Dermis microvascular lymphatic vessel endothelial cell (primary cell): ENCODE measurements around the gene FEN1. TPM values are rescaled to one million over a fixed set of nuclear protein-coding genes. Genes with fewer than 3 reads are reported as not detected.

Experiments used
- DNase-seq, 2 donors: peaks; one replicate each; pipeline versions ENCODE4 v3.0.0 to v3.0.0-alpha.2; 2010; ENCODE audit warnings: low read depth in 2 of 2
- total RNA-seq: library from RNA; depleted of rRNA; stranded (reverse); fragments of >200 nt; gene quantifications from 2 replicates; pipeline ENCODE4 v1.2.1, GENCODE V29; 2014

FEN1 gene, protein sequence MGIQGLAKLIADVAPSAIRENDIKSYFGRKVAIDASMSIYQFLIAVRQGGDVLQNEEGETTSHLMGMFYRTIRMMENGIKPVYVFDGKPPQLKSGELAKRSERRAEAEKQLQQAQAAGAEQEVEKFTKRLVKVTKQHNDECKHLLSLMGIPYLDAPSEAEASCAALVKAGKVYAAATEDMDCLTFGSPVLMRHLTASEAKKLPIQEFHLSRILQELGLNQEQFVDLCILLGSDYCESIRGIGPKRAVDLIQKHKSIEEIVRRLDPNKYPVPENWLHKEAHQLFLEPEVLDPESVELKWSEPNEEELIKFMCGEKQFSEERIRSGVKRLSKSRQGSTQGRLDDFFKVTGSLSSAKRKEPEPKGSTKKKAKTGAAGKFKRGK
- 20.0 and 30.8 TPM in 2 replicates for total RNA-seq

DNA sequence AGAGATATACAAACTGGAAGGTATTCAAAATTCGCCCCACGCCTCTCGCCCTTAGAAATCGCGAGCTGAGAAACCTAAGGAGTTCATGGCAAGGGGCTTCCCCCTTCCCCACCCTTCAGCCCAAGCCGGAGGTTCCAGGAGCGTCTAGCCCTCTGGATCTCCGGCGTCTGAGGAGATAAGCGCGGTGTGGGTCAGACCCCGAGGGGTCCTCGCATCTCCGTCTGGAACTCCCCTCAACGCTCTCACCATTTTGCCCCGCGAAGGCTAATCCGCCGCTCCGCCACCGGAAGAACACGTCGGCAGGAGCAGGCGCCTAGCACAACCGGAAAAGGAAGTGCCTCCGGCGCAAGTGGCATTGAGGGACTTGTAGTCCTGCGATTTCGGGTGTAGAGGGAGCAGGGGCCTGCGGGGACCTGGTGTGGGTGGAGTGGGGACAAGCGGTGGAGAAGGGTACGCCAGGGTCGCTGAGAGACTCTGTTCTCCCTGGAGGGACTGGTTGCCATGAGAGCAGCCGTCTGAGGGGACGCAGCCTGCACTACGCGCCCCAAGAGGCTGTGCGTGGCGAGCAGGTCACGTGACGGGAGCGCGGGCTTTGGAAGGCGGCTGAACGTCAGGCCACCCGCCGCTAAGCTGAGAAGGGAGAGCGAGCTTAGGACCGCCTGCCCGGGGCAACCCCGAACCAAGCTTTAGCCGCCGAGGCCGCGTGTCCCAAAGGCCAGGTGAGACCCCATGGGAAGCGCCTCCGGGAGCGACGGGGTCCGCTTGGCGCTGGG lies at the start of gene FEN1, which contains the start of gene TMEM258:
FEN1 (plus strand) TSS at position 602 of the 773 bp plus-strand sequence. CDS start 2,451 bp downstream, outside the sequence.
TMEM258 (minus strand) TSS at position 290 of the 773 bp plus-strand sequence; CDS start at position 249, 41 bp downstream.
- DNase-seq, result peak; percentile 87 to 94

DNA sequence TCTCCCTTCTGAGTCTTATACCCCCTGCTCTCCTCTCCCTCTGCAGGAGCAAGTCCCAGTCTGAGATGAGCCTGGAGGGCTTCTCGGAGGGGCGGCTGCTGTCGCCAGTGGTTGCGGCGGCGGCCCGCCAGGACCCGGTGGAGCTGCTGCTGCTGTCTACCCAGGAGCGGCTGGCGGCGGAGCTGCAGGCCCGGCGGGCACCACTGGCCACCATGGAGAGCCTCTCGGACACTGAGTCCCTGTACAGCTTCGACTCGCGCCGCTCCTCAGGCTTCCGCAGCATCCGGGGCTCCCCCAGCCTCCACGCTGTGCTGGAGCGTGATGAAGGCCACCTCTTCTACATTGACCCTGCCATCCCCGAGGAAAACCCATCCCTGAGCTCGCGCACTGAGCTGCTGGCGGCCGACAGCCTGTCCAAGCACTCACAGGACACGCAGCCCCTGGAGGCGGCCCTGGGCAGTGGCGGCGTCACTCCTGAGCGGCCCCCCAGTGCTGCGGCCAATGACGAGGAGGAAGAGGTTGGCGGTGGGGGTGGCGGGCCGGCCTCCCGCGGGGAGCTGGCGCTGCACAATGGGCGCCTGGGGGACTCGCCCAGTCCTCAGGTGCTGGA lies 49.1 kb upstream of the FEN1 start:
- no peak for DNase-seq

DNA sequence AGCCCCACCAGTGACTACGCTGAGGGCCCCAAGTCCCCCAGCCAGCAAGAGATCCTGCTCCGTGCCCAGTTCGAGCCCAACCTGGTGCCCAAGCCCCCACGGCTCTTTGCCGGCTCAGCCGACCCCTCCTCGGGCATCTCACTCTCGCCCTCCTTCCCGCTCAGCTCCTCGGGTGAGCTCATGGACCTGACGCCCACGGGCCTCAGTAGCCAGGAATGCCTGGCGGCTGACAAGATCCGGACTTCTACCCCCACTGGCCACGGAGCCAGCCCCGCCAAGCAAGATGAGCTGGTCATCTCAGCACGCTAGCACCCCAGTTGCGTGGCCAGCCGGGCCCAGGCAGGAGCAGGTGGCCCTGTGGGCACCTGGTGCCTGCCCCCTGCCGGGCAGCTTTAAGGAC lies 48.5 kb upstream of the FEN1 start:
- DNase-seq, result no peak

DNA sequence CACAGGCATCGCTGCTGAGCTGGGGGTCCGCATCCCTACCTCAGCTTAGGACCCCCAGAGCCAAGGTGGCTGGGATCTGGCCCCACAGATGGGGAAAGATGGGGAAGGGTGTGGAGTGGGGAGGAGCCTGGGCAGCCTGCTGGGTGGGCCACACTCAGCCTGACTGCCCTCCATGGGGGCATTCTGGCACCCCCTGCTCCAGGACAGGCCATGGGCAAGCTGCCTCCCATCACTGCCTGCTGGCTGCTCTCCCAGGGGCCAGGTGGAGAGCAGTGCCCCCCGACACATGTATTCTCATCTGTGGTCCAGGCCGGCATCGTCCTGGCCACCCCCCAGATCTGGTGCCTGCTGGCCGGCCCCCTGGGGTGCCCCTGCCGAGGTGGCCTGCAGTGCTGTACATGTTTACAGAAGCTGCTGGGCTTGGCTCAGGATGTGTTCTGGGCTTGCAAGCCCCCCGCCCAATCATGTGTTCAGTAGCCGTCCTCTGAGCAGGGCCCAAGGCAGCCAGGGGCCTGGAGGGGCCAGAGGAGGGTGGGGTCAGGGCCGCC lies 48.0 kb upstream of the FEN1 start:
- no peak for DNase-seq

DNA sequence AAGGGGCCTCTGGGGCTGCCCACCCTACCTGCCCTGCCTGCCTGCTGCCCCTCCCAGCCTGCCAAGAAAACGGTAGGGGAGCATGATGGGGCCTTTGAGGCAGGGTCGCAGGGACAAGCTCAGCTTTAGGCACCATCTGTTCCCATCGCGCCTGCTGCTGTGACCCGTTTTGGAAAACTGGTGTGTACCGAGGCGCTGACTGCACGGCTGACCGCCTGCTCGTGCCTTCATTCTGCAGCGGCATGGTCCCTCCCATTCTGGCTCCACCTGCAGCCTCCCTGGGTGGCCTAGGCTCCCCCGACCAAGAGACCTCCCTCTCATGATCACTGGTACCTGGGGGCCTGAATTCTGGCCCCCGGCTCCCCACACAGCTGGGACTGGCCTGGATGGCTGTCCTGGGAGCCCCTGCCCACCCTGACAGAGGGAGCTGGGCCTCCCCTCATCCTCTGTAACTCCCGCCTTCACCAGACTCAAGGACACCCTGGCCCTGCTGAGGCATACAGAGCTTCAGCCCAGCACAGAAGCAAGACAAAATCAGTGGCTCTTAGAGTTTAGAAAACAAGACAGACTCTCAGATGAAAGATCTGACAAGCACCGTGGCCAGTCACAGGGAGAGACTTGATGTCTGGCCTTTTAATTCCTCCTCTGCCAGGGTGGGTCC lies 46.8 kb upstream of the FEN1 start:
- DNase-seq, result no peak

DNA sequence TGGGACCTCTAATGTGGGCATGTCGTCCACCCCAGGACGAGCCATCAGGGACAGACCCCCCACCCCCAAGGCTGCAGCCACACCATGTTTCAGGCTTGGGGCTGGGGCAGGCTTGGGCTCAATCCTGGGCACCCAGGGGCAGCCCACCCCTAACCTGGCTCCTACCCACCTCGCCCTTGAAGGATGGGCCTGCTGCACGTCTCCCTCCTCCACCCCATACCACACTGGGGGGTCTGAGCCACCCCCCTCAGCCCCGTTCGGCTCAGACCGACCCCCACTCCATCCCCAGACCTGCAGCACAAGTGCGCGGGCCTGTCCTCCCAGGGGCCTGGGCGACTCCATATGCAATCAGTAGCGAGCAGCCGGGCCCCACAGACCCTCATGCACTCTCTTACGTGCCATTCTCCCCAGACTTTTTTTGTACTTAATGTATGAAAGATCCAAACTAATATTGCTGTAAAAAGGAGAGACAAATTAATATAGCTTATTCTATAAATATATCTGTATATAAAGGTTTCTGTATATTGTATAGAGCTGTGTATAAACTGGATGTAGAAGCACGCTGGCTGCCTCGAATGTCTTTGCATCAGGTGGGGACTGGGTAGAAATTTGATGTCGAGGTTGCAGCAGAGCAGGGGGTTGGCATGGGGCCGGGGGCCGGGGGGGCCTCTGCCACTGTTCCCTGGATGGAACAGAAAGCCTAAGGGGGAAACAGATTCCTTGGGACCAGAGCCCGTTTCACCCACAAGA lies 46.1 kb upstream of the FEN1 start:
- DNase-seq, result no peak

DNA sequence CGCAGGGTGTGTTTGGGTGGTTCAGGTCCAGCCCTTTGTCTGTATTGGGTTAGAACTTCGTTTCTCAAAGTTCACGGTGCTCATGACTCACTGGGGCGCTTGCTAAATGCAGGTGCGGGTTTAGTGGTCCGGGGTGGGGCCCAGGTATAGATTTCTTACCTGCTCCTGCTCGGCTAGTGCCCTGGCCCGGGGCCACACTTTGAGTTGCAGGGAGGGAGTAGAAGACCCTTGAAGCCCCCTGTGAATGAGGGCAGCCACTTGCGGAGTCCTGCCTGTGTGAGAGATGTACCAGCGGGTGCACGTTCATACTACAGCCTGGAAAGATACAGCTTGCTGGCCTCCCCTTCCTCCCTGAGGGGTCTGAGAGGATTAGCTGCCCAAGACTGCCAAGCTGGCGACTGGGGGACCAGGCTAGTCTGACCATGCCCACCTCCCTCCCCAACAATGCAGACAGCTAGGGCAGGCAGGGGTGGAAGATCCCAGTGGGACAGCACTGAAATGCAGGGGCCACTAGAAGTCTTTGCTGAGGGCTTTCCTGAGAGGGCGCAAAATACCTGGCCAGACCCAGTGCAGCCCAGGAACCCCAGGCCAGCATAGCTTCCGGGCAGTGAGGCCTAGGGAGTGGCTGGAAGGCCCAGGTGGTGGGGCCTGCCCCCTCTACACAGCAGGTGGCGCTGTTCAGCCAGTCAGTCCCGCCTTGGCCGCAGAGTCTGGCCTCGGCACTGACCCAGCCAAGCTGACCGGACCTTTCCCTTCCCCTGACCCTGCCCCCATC lies 45.3 kb upstream of the FEN1 start:
- DNase-seq, result peak; percentile 26 to 71

DNA sequence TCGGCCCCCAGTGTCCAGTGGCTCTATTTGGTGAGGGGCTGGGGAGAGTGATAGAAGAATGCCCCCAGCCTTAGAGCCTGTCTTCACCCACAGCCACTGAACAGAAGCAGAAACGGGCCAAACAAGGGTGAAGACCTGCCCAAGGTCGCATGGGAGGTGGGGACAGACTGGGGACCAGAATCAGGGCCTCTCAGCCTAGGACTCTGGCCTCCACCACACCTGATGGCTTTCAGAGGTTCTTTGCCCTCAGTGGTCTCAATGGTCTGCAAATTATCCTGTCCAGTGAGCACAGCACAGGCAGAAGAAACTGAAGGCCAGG lies 44.8 kb upstream of the FEN1 start:
- DNase-seq, result no peak

DNA sequence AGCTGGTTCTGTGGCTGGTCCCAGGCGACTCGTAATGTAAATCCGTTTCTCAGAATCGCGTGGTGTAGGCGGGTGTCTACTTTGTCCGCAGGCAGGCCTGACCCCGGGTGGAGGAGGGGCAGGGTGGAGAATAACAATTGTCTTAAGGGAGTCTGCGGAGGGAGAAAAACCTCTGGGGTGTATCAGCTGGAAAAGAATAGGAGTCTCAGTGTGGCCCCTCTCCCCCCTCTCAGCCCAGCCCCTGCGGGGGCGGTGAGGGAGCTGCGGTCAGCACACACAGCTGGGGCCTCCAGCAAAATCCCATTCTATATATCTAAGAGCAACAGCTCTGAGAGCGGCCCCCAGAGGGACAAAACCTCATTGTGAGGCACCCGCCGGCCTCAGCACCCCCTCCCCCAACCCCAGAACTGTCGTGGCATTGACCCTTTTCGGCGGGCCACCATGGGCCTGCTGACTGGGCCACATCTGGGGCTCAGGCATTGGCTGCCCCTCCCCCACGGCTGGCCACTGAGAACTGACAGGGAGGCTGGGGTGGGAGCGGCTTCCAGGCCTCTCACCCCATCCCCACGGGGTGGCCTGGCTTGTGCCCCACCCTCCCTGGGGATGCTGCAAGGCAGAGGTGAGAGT lies 43.0 kb upstream of the FEN1 start:
- no peak for DNase-seq

DNA sequence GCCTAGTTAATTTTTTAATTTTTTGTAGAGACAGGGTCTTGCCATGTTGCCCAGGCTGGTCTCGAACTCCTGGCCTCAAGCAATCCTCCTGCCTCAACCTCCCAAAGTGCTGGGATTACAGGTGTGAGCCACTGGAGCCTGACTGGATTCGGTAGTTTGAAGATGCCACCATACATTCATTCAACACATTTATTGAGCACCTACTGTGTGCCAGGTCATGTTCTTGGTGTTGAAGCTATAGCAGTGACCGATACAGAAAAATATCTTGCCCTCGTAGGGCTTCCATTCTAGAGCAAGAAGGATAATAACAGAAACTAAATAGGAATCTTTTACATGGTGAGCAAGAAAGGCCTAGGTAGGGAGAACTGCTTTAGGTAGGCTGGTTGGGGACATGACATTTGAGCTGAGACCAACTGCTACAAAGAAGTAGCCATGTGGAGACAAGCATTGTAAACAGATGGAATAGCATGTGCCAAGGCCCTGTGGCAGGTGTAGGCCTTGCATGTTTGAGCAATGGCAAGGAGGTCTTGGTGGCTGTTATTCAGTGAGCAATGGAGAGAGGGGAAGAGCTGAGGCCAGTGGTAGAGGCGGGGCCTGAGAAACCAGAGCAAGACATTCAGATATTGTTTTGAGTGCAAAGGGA lies 42.0 kb upstream of the FEN1 start:
- no peak for DNase-seq

DNA sequence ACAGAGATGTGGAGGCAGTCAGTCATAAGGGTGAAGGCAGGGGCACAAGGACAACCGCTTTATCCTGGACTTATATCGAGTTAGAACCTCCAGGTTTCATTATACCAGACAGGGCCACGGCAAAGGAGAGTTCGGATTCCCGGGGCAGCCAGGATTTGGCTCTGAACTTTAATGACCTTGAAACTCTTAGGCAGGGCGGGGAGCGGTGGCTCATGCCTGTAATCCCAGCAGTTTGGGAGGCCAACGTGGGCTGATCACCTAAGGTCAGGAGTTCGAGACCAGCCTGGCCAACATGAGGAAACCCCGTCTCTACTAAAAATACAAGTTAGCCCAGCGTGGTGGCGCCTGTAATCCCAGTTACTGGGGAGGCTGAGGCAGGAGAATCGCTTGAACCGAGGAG lies 41.3 kb upstream of the FEN1 start:
- DNase-seq, result no peak

DNA sequence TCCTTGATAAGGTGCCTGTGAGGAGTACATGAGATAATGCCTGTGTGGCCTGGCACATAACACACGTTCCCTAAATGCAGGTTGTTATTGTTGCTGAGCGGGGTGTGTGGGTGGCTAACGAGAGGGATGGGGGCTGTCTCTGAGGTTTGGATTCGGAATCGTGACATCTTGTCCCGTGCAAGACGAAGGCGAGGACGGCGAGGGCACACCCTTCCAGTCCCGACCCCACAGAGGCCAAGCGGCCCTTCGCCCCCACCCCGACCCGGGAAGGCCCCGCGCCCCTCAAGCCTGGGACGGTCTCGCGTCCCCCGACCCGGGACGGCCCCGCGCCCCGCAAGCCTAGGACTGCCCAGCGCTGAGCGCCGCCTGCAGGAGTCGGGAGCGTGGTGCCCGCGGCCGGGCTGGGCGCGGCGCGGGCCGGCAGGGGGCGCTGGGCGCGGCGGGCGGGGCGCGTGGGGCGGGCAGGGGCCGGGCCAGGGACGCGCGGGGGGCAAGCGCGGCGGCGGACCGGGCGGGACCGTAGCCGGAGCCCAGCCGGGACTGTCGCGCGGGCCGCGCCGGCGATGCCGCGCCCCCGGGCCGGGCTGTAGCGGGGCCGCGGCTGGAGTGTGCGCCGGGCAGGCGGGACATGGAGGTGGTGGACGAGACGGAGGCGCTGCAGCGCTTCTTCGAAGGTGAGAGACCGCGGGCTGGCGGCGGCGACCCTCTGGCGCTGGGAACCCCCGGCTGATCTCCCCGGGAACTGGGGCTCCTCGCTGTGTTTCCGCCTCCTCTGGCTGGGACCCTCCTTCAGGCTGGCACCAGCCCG lies 40.4 kb upstream of the FEN1 start, which contains the start of gene MYRF:
MYRF (plus strand) TSS at position 520 of the 808 bp plus-strand sequence; CDS start at position 629, 109 bp downstream.
- DNase-seq, result peak in 1 of 2 donors; percentile 36

DNA sequence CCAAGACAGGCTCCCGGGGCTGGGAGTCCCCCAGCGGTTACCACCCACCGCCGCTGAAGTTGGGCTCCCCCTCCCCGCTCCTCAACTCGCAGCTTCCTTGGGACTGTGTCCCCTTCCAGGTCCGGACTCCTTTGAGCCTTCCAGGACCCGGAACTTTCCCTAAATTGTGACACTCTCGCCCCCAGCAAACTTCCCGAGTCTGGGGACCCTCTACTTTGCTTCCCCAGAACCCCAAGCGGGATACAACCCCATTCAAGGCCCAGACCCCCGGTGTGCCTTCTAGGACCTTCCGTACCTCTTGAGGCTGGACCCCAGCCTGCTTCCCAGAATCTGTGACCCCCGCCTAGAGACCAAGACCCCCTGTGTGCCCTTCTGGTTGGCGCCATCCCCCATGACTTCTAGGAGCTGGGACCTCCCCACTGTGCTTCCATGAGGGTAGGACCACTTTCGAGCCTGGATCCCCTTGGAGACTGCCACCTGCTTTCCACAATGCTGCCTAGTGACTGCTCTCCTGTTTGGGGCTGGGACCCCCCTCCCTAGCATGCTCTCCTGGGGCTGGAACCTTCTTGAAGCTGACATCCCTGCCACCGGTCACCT lies 39.7 kb upstream of the FEN1 start:
- no peak for DNase-seq

DNA sequence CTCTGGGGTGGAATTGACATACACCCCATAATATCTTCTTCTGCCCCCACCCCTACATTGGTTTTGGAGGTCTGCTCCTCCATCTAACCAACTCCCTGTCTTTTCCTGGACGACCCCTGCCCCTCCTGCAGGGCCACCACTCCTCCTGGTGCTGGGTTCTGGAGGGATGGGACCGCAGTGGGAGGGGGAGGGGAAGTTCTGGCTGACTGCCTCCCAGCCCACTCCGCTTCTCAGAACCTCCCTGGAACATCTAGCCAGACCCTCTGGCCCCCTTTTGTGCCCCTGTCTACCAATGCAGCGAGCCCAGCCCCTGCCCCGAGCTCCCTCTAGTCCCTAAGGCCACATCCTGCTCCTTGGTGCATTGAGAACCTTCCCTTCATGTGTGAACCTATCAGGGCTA lies 39.0 kb upstream of the FEN1 start:
- DNase-seq, result no peak

DNA sequence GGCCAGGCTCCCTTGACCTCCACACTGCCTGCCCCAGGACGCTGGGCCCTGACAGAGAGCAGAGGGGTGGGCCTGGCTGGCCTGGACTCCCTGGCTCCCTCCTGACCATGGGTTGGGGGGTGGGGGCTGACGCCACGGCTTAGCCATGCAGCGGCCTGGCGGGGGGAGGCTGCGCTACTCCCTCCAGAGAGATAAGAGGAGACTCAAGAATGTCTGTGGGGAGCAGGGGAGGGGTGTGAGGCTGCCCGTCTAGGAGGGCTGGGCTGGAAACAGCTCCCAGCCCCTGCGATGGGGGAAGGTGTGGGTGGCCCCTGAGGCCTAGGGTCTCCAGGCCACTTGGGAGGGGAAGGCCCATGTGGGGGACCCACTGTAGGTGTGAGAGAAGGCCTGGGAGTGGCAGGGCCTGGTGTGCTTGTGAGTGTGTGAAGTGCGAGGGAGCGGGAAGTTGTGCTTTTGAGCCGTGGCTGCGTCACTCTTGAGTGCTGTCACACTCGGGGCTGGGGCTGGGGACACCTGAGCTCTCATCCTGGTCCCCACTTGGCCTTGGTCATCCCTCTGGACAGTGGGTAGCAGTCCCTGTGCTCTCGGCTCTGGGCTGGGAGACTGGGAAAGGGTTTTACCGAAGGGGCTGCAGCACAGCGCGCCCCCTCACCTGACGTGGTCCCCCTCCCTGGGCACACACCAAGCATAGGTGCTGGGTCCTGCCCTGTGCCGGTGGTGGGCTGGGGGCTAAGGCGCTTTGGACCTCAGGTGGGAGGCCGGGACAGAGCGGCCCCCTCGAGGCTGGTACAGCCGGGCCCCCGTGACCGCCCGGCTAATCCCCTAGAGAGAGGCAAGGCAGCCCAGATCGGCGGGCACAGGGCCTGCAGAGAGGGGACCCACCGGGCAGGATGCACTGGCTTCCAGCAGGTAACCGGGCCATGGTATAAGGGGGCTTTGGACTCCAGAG lies 37.9 kb upstream of the FEN1 start:
- DNase-seq, result no peak

DNA sequence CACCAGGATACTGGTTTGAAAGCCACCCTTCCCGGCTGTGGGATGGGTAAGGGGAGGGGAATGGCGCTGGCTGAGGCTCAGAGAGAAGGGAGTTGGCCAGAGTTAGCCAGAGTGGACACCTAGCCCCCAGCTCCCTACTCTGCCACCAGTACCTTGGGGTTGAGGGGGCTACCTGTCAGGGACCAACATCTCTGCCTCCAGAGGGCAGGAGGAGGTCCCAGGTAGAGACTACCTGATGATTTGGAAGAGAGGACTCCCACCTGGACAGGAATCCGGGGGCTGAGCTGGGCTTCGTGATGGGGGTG lies 36.6 kb upstream of the FEN1 start:
- no peak for DNase-seq
